Erythroblast (primary cell): ENCODE measurements around the gene DBI.

Source experiments
- GATA1 ChIP-seq: IDR thresholded peaks from 2 replicates; pipeline ENCODE4 v1.6.1; 2011; ENCODE audit warnings: low read depth, mild to moderate bottlenecking, control low read depth, low read length, moderate library complexity
- POLR2A ChIP-seq: IDR thresholded peaks from 2 replicates; pipeline ENCODE4 v1.6.1; 2011; ENCODE audit warnings: mild to moderate bottlenecking, low read length

GRCh38 chr2:119365436-119365835 lies 1.3 kb upstream of the DBI start:
- no peak for TF ChIP-seq POLR2A
- TF ChIP-seq GATA1: no peak
